Hepatocyte (in vitro differentiated cells): ENCODE measurements around the gene SNX24. TPM values are rescaled to one million over a fixed set of nuclear protein-coding genes. Genes with fewer than 3 reads are reported as not detected.

Source experiments
- DNase-seq: peaks from one replicate; pipeline ENCODE4 v3.0.0-alpha.2; 2016; ENCODE audit warnings: low spot score
- H2AFZ ChIP-seq: fragments of 200-600 bp; sonication (generic); 2 replicates; pipeline ENCODE4 v1.6.0; 2016; ENCODE audit warnings: antibody characterized with exemption, mild to moderate bottlenecking
- H3K27ac ChIP-seq: fragments of 200-600 bp; sonication (generic); 2 replicates; pipeline ENCODE4 v1.5.1; 2016; ENCODE audit warnings: mild to moderate bottlenecking
- H3K27me3 ChIP-seq: fragments of 200-600 bp; sonication (generic); 2 replicates; pipeline ENCODE4 v1.6.1; 2016
- H3K36me3 ChIP-seq: fragments of 200-600 bp; sonication (generic); replicated peaks from 2 replicates; pipeline ENCODE4 v1.5.1; 2016; ENCODE audit warnings: low read depth; ENCODE audit not compliant: insufficient read depth
- H3K4me1 ChIP-seq: fragments of 200-600 bp; sonication (generic); 2 replicates; pipeline ENCODE4 v1.5.1; 2016; ENCODE audit warnings: mild to moderate bottlenecking, moderate library complexity; ENCODE audit not compliant: insufficient read depth
- H3K4me2 ChIP-seq: fragments of 200-600 bp; sonication (generic); 2 replicates; pipeline ENCODE4 v1.6.0; 2016
- H3K4me3 ChIP-seq: fragments of 200-600 bp; sonication (generic); 2 replicates; pipeline ENCODE4 v1.5.1; 2016; ENCODE audit warnings: mild to moderate bottlenecking
- H3K79me2 ChIP-seq: fragments of 200-600 bp; sonication (generic); 2 replicates; pipeline ENCODE4 v1.6.0; 2017; ENCODE audit warnings: mild to moderate bottlenecking
- H3K9me2 ChIP-seq: fragments of 200-600 bp; sonication (generic); replicated peaks from 2 replicates; pipeline ENCODE4 v1.6.0; 2017; ENCODE audit warnings: mild to moderate bottlenecking; ENCODE audit not compliant: insufficient read depth
- H3K9me3 ChIP-seq: fragments of 200-600 bp; sonication (generic); 2 replicates; pipeline ENCODE4 v1.5.1; 2016; ENCODE audit warnings: low read depth, mild to moderate bottlenecking
- H4K20me1 ChIP-seq: fragments of 200-600 bp; sonication (generic); 2 replicates; pipeline ENCODE4 v1.6.0; 2016; ENCODE audit warnings: mild to moderate bottlenecking; ENCODE audit not compliant: insufficient read depth, poor library complexity, severe bottlenecking
- EZH2 ChIP-seq: fragments of 200-600 bp; sonication (generic); IDR thresholded peaks from 2 replicates; pipeline ENCODE4 v1.6.1; 2016; ENCODE audit warnings: antibody characterized with exemption, mild to moderate bottlenecking, borderline replicate concordance
- EZH2phosphoT487 ChIP-seq: fragments of 200-600 bp; sonication (generic); IDR thresholded peaks from one replicate; pipeline ENCODE4 v1.6.1; 2018; ENCODE audit warnings: antibody characterized with exemption, mild to moderate bottlenecking, low read depth, moderate library complexity; ENCODE audit not compliant: unreplicated experiment, severe bottlenecking
- WGBS: methylation state at CpG from one replicate; pipeline ENCODE4 v1.1.6; 2016; ENCODE audit warnings: low lambda C conversion rate; ENCODE audit errors: missing lambda C conversion rate; 5-methylcytosine and 5-hydroxymethylcytosine counted together
- polyA plus RNA-seq: library from polyadenylated mRNA; unstranded; fragments of >200 nt; fragmentation: Nextera tagmentation; extraction: Ambion mirVana; gene quantifications from 2 replicates; pipeline ENCODE4 v1.2.1, GENCODE V29; 2016
- total RNA-seq: library from RNA; depleted of rRNA; stranded (reverse); fragments of >200 nt; gene quantifications from 2 replicates; pipeline ENCODE4 v1.2.3, GENCODE V29; 2014
- TF ChIP-seq, protein P1 (sequence below): fragments of 200-600 bp; sonication (generic); IDR thresholded peaks from 2 replicates; pipeline ENCODE4 v1.5.1; 2016; ENCODE audit warnings: antibody characterized with exemption, mild to moderate bottlenecking; ENCODE audit not compliant: poor library complexity

SNX24 gene
- total and polyA plus RNA-seq, 2 experiments from 2014 or later, result 28.8 to 38.2 TPM

DNA sequence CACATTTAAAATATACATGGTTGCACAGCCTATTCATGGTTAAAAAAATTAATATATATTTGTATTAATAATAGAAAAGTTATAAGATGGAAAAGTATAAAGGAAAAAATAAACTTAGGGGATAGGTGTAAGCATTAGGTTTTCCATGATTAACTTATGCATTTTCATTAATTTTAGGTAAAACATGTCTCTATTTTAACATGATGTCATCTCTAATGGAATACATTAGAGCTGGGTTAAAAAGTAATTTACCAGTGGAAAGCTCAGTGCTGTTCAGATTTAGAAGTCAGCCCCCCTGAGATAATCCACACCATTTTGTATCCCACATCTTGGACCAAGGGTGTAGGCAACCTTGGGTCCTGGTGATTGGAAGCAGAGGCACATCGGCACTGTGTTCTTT lies 49.7 kb downstream of the SNX24 start:
- H3K36me3 ChIP-seq, result no peaks in the 10 kb centered on the region
- no peaks in the 10 kb centered on the region for H4K20me1 ChIP-seq
- no peaks in the 10 kb centered on the region for H3K9me3 ChIP-seq
- no peaks in the 10 kb centered on the region for H3K9me2 ChIP-seq
- WGBS, result 87% methylated on average over 1 of the region's 1 CpG
- no peak for TF ChIP-seq EZH2phosphoT487
- no peak for TF ChIP-seq EZH2
- TF ChIP-seq, protein P1, sequence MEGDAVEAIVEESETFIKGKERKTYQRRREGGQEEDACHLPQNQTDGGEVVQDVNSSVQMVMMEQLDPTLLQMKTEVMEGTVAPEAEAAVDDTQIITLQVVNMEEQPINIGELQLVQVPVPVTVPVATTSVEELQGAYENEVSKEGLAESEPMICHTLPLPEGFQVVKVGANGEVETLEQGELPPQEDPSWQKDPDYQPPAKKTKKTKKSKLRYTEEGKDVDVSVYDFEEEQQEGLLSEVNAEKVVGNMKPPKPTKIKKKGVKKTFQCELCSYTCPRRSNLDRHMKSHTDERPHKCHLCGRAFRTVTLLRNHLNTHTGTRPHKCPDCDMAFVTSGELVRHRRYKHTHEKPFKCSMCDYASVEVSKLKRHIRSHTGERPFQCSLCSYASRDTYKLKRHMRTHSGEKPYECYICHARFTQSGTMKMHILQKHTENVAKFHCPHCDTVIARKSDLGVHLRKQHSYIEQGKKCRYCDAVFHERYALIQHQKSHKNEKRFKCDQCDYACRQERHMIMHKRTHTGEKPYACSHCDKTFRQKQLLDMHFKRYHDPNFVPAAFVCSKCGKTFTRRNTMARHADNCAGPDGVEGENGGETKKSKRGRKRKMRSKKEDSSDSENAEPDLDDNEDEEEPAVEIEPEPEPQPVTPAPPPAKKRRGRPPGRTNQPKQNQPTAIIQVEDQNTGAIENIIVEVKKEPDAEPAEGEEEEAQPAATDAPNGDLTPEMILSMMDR, result no peak
- no peak for DNase-seq
- no peaks in the 10 kb centered on the region for H3K4me1 ChIP-seq
- H3K27me3 ChIP-seq, result no peaks in the 10 kb centered on the region
- peaks cover 37% of the 10 kb centered on the region for H3K79me2 ChIP-seq
- no peak overlapping the region for H3K27ac ChIP-seq
- H3K4me2 ChIP-seq, result no peak overlapping the region
- H2AFZ ChIP-seq, result no peak overlapping the region
- H3K4me3 ChIP-seq, result no peak overlapping the region

DNA sequence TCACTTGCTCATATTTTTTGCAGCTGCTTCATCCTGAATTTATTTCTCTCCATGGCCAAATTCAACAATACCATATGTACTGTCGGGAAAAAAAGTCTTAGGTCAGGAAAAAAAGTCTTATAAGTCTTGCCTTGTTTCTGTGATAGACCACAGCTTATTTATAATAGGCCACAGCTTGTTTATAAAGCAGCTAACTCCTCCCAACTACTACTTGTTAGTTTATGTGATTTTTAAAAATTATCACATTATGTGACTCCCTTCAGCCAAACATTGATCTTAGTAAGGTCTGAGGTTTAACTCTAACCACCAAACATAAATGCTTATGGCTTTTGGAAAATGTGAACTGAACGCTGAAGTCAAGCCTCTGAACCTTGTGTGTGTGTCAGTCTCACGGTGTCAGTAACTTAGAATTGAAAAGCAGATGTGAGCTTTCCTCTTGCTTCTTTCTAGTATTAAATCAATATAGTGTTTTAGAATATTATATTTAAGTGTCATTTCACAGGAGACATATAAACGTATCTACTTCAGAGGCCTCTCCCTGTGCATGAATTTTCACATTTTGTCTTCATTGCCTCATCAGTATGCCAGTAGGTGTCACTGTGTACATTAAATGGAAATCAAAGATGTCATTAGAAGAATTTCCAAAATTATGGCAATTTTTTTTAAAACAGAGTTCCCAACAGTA lies 51.3 kb downstream of the SNX24 start:
- no peak overlapping the region for H3K4me2 ChIP-seq
- TF ChIP-seq, protein P1, result peak; percentile 66
- TF ChIP-seq EZH2, result no peak
- peaks cover 31% of the 10 kb centered on the region for H3K79me2 ChIP-seq
- H3K9me3 ChIP-seq, result no peaks in the 10 kb centered on the region
- no peaks in the 10 kb centered on the region for H3K4me1 ChIP-seq
- no peak overlapping the region for H2AFZ ChIP-seq
- no peaks in the 10 kb centered on the region for H3K9me2 ChIP-seq
- no peaks in the 10 kb centered on the region for H3K36me3 ChIP-seq
- H3K4me3 ChIP-seq, result no peak overlapping the region
- DNase-seq, result peak; percentile 35
- 58% methylated on average over 4 of the region's 4 CpGs for WGBS
- H3K27ac ChIP-seq, result no peak overlapping the region
- no peaks in the 10 kb centered on the region for H4K20me1 ChIP-seq
- H3K27me3 ChIP-seq, result no peaks in the 10 kb centered on the region

DNA sequence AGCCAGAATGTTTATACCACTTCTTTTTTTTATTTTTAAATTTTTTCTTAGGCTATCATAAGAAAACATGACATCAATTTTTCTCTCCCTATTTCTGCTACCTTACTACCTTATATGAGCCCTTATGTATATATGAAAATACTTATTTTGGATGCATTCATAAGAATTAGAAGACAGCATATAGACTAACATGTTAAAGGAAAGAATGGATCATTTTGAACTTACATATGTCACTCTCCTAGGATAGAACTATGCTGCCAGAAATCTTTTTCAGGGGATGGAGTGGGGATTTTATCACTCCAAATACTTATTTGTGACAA lies 51.8 kb downstream of the SNX24 start:
- H4K20me1 ChIP-seq, result no peaks in the 10 kb centered on the region
- H3K79me2 ChIP-seq, result peaks cover 28% of the 10 kb centered on the region
- H3K9me3 ChIP-seq, result no peaks in the 10 kb centered on the region
- H3K9me2 ChIP-seq, result no peaks in the 10 kb centered on the region
- DNase-seq, result no peak
- H2AFZ ChIP-seq, result no peak overlapping the region
- H3K4me3 ChIP-seq, result no peak overlapping the region
- H3K36me3 ChIP-seq, result no peaks in the 10 kb centered on the region
- H3K4me1 ChIP-seq, result no peaks in the 10 kb centered on the region
- no peak overlapping the region for H3K4me2 ChIP-seq
- TF ChIP-seq, protein P1, result no peak
- TF ChIP-seq EZH2 (no peak), EZH2phosphoT487 (no peak)
- no peaks in the 10 kb centered on the region for H3K27me3 ChIP-seq
- H3K27ac ChIP-seq, result no peak overlapping the region

DNA sequence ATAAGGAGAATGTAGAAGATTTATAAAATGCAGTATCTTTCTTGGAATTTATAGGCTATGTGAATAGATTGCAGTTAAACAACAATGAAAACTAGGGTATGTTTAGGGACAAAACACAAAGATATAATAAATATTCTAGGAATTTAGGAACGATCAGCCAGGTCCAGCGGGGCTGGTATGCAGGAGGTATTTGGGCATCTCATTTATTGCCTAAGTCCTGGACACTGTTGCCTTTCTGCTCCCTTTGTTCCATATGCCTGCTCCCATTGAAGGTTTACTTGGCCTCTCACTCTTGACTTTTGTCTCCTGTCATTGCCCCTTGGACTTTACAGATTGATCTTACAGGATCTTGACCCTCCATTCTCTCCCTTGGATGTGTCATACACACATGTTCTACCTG lies 55.9 kb downstream of the SNX24 start:
- Histone ChIP-seq H4K20me1 (no peaks in the 10 kb centered on the region), H3K9me2 (no peaks in the 10 kb centered on the region), H3K9me3 (no peaks in the 10 kb centered on the region), H3K4me1 (no peaks in the 10 kb centered on the region), H3K4me2 (no peak overlapping the region), H3K4me3 (no peak overlapping the region), H3K27ac (no peak overlapping the region), H2AFZ (no peak overlapping the region), H3K36me3 (no peaks in the 10 kb centered on the region), H3K79me2 (peaks cover 22% of the 10 kb centered on the region), H3K27me3 (no peaks in the 10 kb centered on the region)
- WGBS, result 74% methylated on average over 2 of the region's 2 CpGs
- no peak for TF ChIP-seq EZH2phosphoT487
- no peak for TF ChIP-seq EZH2
- TF ChIP-seq, protein P1, result no peak
- DNase-seq, result no peak
